HUES6 (cell line): Measurements from ENCODE around the gene ABCA9.
A peak's percentile ranks its signal among the peaks of the same experiment; 100 is the strongest.

Experiments used
- H3K27ac ChIP-seq: 2 replicates; pipeline ENCODE4 v1.7.0; 2013; ENCODE audit warnings: low read depth, mild to moderate bottlenecking, low read length, inconsistent platforms
- H3K27me3 ChIP-seq: 2 replicates; pipeline ENCODE4 v1.6.1; 2013; ENCODE audit warnings: low read length; ENCODE audit not compliant: control insufficient read depth, insufficient read depth
- H3K36me3 ChIP-seq: 2 replicates; pipeline ENCODE4 v1.6.1; 2013; ENCODE audit warnings: low read length; ENCODE audit not compliant: control insufficient read depth, insufficient read depth
- H3K4me1 ChIP-seq: 2 replicates; pipeline ENCODE4 v1.6.1; 2013; ENCODE audit warnings: low read length; ENCODE audit not compliant: control insufficient read depth, insufficient read depth
- H3K4me3 ChIP-seq: 2 replicates; pipeline ENCODE4 v1.5.1; 2013; ENCODE audit warnings: low read depth, low read length
- H3K9ac ChIP-seq: one replicate; pipeline ENCODE4 v1.6.1; 2013; ENCODE audit warnings: mild to moderate bottlenecking, low read length
- H3K9me3 ChIP-seq: 2 replicates; pipeline ENCODE4 v1.6.1; 2013; ENCODE audit warnings: low read depth, low read length; ENCODE audit not compliant: control insufficient read depth, insufficient read depth

ABCA9 gene

DNA sequence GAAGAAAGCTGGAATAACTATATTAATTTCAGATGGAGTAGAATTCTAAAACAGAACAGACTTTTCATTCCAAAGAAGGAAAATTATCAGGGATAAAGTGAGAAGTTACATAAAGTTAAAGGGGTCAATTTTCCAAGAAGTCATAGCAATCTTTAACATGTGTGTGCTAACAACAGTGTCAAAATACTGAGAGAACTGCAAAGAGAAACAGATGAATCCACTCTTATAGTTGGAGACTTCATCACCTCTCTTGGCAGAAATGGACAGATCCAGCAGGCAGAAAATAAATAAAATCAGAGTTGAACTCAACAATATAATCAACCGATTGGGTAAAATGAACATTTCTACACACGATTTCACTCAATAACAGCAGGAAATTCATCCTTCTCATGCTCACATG is 5.4 kb downstream of the ABCA9 start:
- no peak overlapping the region for H3K27ac ChIP-seq
- no peak overlapping the region for H3K4me3 ChIP-seq
- H3K4me1 ChIP-seq: no peaks in the 10 kb centered on the region
- no peaks in the 10 kb centered on the region for H3K9me3 ChIP-seq
- no peaks in the 10 kb centered on the region for H3K36me3 ChIP-seq
- no peaks in the 10 kb centered on the region for H3K27me3 ChIP-seq
- H3K9ac ChIP-seq: no peak overlapping the region

DNA sequence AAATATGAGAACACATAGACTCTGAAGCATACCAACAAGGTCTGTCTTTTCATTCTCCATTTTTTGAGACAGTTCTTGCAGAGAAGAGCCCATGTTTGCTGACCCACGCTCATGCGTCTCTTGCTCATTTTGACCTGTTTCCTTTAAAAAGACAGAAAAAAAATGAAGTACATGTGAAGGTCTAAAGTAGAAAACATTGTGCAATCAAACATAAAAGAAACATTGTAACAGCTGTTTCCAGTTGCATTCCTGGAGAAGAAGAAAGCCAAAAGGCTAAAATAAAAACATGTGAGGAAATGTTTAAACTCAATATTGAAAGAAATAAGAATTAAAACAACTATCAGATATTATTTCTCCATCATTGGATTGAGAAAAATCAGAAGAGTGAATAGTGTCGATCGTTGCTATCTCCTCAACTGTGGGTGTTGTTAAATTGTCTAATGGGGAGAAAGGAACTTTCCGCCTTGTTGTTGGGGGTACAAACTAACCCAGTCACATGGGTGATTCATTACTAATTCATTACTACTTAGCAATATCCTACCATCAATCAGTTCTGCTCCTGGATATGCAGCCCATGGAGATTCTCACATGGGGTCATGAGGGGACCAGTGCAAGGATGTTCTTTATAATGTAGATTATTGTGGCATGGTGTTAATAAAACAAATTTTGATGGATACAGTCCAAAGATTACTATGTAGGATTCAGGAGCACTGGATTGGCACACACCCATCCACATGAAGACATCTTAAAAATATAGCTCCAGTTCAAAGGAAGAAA is 9.5 kb downstream of the ABCA9 start:
- no peak overlapping the region for H3K4me3 ChIP-seq
- no peaks in the 10 kb centered on the region for H3K27me3 ChIP-seq
- no peak overlapping the region for H3K27ac ChIP-seq
- H3K9ac ChIP-seq: no peak overlapping the region
- H3K9me3 ChIP-seq: no peaks in the 10 kb centered on the region
- no peaks in the 10 kb centered on the region for H3K4me1 ChIP-seq
- no peaks in the 10 kb centered on the region for H3K36me3 ChIP-seq

DNA sequence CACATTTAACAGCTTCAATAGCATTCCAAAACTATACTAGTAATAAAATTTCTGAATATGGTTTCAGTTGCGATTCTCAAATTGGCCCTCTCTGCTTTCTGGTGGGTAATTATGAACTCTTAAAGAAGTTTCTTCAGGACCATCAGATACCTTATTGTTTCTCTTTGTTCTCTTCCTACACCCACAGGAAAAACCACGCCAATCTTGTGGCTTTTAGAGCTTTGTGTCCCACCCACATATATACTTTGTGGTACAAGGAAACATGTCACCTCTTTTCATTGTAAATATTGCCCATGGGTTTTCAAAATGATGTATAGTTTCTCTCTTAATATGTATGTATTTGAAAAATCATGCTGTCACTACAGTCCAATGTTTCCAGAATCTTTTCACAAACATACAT is 12.1 kb downstream of the ABCA9 start:
- Histone ChIP-seq H3K9me3 (no peaks in the 10 kb centered on the region), H3K27me3 (no peaks in the 10 kb centered on the region), H3K27ac (no peak overlapping the region), H3K9ac (no peak overlapping the region), H3K36me3 (no peaks in the 10 kb centered on the region), H3K4me1 (no peaks in the 10 kb centered on the region), H3K4me3 (no peak overlapping the region)

- Histone ChIP-seq H3K27ac (no peak overlapping the region), H3K9me3 (no peaks in the 10 kb centered on the region), H3K9ac (peak overlapping the region; percentile 4), H3K4me3 (no peak overlapping the region), H3K36me3 (no peaks in the 10 kb centered on the region), H3K27me3 (no peaks in the 10 kb centered on the region), H3K4me1 (no peaks in the 10 kb centered on the region)
These were observed 13.1 kb downstream of the ABCA9 start for GRCh38 chr17:69047368-69048263.

DNA sequence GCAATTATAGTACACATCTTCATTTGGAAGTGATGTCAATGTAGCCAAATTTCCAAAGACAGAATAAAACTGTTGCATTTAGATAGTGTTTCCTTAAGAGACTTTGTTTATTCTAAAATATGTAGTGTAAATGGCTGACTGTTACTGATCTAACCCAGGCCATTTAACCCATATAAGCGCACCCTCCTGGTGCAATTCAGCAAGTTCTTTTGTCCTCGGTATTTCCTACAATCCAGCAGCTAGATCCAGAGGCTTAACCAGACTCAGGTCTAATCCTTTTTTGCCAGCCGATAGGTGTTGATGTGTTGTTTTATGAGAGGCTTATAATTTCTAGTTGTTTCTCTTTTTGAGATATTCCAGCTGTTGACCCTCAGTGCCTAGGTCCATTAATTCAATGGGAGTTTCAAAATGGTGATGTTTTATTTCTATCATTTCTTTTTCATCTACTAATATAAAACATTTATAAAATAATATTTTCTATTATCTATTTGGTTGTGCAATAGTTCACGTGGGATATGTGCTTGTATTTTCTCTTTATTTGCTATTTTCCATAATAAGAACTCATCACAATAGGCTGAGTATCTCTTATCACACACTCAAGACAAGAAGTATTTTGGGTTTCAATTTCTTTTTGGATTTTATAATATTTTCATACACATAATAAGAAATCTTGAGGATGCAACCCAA is 14.5 kb downstream of the ABCA9 start:
- Histone ChIP-seq H3K4me1 (no peaks in the 10 kb centered on the region), H3K27me3 (no peaks in the 10 kb centered on the region), H3K27ac (no peak overlapping the region), H3K36me3 (no peaks in the 10 kb centered on the region), H3K4me3 (no peak overlapping the region), H3K9ac (no peak overlapping the region), H3K9me3 (no peaks in the 10 kb centered on the region)

DNA sequence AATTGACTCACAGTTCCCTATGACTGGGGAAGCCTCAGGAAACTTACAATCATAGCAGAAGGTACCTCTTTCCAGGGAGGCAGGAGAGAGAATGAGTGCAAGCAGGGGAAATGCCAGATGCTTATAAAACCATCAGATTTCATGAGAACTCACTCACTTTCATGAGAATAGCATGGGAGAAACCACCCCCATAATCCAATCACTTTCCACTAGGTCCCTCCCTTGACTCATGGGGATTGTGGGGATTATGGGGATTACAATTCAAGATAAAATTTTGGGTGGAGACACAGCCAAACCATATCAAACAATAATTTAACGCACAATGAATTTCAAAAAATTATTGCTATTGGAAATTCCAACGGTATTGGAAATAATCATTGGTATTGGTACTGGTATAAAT is 15.1 kb downstream of the ABCA9 start:
- Histone ChIP-seq H3K9me3 (no peaks in the 10 kb centered on the region), H3K27me3 (no peaks in the 10 kb centered on the region), H3K4me3 (no peak overlapping the region), H3K36me3 (no peaks in the 10 kb centered on the region), H3K4me1 (no peaks in the 10 kb centered on the region), H3K27ac (no peak overlapping the region), H3K9ac (no peak overlapping the region)

GRCh38 chr17:69044371-69044770 is 16.4 kb downstream of the ABCA9 start:
- Histone ChIP-seq H3K4me1 (no peaks in the 10 kb centered on the region), H3K9ac (no peak overlapping the region), H3K4me3 (no peak overlapping the region), H3K9me3 (no peaks in the 10 kb centered on the region), H3K36me3 (no peaks in the 10 kb centered on the region), H3K27ac (no peak overlapping the region), H3K27me3 (no peaks in the 10 kb centered on the region)

DNA sequence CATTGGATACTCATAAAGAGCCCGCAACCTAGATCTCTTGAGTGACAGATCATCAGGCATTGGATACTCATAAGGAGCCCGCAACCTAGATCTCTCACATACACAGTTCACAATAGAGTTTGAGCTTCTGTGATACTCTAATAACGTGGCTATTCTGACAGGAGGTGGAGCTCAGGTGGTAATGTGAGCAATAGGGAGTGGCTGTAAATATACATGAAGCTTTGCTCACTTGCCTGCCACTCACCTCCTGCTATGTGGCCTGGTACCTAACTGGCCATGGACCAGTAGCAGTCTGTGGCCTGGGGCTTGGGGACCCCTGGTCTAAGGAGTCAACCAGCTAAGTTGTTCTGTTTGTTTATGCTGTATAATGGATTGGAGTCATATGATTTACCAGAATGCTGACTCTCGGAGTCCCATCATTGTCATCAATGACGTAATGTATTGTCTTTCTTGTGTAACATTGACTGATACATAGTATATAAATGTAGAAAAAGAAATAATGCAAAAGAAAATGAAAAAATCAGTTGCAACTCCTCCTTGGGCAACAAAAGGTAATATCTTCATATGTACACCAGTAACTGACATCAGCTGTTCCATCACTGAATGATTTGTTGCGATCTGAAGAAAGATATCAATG is 17.5 kb downstream of the ABCA9 start:
- Histone ChIP-seq H3K4me1 (no peaks in the 10 kb centered on the region), H3K9ac (no peak overlapping the region), H3K27me3 (no peaks in the 10 kb centered on the region), H3K4me3 (no peak overlapping the region), H3K36me3 (no peaks in the 10 kb centered on the region), H3K9me3 (no peaks in the 10 kb centered on the region), H3K27ac (no peak overlapping the region)

DNA sequence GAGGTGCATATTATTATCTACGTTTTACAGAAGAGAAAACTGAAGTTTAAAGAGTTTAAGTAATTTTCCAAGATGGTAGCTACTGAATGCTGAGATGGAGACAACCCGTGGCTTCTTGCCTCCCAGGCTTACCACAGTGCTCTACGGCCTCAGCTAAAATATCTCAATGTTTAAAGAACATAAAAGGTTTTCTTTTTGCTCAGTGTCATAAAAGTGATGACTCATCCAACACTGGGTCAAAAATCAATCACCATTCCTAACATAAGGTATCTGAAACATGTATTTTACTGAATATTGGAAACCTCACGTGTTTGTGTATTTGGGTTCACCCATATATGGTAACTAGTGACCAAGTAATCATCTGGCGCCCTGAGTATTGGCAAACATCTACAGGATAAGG is 18.4 kb downstream of the ABCA9 start:
- H3K9me3 ChIP-seq: no peaks in the 10 kb centered on the region
- no peaks in the 10 kb centered on the region for H3K36me3 ChIP-seq
- no peaks in the 10 kb centered on the region for H3K4me1 ChIP-seq
- H3K4me3 ChIP-seq: no peak overlapping the region
- no peaks in the 10 kb centered on the region for H3K27me3 ChIP-seq
- H3K27ac ChIP-seq: no peak overlapping the region
- no peak overlapping the region for H3K9ac ChIP-seq

DNA sequence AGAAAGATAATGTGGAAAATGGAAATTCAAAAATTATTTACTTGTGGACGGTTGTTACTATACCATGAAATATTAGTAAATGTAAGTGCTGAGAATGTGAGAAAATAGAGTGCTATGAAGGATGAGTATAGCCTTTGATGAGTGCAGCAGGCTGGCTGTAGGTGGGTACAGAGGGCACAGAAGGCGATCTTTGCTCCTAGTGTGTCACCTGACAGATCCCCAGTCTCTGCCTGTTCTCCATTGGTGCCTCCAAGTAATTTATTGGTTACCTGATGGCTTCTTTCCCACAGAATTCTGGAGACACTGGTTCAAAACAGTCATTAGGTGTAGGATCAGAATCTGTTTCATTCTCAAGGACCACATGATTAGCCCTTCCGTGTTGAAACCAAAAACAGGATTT is 28.9 kb downstream of the ABCA9 start:
- Histone ChIP-seq H3K9ac (no peak overlapping the region), H3K4me1 (no peaks in the 10 kb centered on the region), H3K36me3 (no peaks in the 10 kb centered on the region), H3K27ac (no peak overlapping the region), H3K27me3 (no peaks in the 10 kb centered on the region), H3K4me3 (no peak overlapping the region), H3K9me3 (no peaks in the 10 kb centered on the region)
